Daoy (cell line): Measurements from ENCODE around the gene SHISA5. TPM values are rescaled to one million over a fixed set of nuclear protein-coding genes. Genes with fewer than 3 reads are reported as not detected.
A peak's percentile ranks its signal among the peaks of the same experiment; 100 is the strongest.
"Not testable (repeated sequence)": the region's sequence is repeated elsewhere in the genome, so short reads cannot be mapped to it uniquely, and the experiment has no call there.

Source experiments
- DNase-seq: peaks from one replicate; pipeline ENCODE4 v3.0.0-alpha.2; 2015; ENCODE audit warnings: low read depth
- total RNA-seq: library from RNA; depleted of rRNA; stranded (reverse); fragments of >200 nt; shearing (Covaris generic); gene quantifications from 2 replicates; pipeline ENCODE4 v1.2.3, GENCODE V29; 2014; rRNA removed

SHISA5 gene
- total RNA-seq, result 55.2 and 59.1 TPM in 2 replicates

GRCh38 chr3:48504051-48504946, at the start of gene SHISA5:
SHISA5 (minus strand) TSS chr3:48504174; CDS start chr3:48504094, 80 bp downstream.
- DNase-seq, result peak; percentile 62

- no peak for DNase-seq
Measured at GRCh38 chr3:48553361-48553760, 49.4 kb upstream of the SHISA5 start.

DNA sequence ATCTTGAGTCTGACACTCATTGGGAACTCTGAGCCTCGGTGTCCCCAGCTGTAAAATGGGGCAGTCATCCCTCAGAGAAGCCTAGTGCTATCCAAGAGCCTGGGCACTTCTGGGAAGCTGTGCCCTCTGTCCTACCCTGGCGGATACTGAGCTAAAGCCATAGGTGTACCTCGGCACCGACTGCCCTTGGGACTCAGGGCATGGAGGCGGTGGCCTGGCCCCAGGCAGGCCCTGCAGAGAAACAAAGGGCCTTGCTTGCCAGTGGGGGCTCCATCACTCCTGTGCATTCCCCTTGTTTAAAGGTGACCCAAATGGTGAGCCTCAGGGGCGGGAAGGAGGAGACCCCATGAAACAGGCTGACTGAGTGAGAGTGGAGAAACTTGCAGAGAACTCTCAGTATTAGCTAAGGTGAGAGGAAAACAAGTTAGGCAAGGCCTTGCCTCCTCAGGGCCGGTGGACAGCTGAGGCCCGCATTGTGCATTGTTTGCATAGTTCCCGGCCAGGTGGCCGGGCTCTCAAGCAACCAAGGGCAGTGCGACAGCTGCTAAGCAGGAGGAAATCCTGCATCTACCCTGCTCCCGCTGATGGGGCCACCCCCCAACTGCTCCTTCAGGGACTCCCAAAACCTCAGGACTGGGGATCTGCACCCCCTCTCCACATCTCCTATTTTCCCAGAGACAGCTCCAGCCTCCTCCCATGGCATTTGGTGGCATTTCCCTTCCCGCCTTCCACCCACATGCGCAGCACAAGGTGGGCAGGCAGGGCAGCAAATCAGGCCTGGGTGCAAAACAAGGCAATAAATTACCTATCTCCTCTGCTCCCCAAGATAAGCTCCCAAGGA, 48.4 kb upstream of the SHISA5 start:
- DNase-seq, result no peak

DNA sequence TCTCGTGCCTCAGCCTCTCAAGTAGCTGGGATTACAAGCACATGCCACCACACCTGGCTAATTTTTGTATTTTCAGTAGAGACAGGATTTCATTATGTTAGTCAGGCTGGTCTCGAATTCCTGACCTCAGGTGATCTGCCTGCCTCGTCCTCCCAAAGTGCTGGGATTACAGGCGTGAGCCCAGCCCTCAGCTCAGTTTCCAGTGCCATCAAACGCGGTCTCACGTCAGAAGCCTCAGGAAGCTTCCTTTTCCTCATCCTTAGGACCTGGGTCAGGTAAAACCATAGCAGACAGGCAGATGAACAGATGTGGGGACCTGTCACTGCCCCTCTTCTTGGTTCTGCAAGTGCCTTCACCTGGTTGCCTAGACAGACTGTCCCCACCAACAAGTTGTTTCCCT, 47.7 kb upstream of the SHISA5 start:
- not testable (repeated sequence) for DNase-seq

- DNase-seq, result peak; percentile 70
Measured at GRCh38 chr3:48548729-48549705, 45.0 kb upstream of the SHISA5 start.

- no peak for DNase-seq
Measured at GRCh38 chr3:48548126-48548525, 44.2 kb upstream of the SHISA5 start.

DNA sequence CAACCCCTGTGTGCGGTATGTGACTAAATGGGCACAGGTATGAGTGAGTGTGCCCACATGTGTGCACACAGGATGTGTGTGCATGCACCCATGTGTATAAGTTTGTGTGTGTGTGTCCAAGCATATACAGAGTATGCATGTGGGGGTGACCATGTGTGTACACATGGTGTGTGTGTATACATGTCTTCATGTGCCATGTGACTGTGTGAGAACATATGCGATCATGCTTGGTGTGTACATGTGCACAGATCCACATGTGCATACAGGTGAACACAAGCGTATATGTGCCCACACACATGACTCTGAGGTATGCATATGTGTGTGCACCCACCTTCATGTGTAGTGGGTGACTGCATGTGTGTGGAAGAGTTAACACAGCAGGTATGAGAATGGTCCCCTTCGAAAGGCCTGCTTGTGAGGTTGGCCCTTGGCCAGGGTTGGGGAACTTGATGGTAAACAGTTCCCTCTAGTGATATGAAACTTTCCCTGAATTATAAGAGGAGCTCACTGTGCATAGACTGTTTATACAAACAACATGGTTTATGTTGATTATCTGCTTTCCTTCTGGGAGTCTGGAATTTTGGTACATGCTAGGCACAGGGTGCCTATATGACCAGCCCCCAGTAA, 42.3 kb upstream of the SHISA5 start:
- no peak for DNase-seq

DNA sequence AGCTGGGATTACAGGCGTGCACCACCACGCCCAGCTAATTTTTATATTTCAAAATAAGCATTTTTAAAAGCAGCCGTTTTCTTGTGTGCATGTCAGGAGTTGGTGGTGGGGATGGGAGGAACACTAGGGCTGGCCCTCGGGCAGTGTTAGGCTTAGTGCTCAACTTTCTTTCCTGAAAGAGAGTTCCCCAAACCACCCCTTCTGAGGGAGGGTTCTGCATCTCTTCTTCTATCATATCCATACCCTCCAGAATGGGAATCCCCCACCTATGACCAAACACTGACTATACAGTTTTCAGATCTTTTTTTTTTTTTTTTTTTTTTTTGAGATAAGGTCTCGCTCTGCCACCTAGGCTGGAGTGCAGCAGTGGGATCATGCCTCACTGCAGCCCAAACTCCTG, 40.2 kb upstream of the SHISA5 start:
- DNase-seq, result no peak

DNA sequence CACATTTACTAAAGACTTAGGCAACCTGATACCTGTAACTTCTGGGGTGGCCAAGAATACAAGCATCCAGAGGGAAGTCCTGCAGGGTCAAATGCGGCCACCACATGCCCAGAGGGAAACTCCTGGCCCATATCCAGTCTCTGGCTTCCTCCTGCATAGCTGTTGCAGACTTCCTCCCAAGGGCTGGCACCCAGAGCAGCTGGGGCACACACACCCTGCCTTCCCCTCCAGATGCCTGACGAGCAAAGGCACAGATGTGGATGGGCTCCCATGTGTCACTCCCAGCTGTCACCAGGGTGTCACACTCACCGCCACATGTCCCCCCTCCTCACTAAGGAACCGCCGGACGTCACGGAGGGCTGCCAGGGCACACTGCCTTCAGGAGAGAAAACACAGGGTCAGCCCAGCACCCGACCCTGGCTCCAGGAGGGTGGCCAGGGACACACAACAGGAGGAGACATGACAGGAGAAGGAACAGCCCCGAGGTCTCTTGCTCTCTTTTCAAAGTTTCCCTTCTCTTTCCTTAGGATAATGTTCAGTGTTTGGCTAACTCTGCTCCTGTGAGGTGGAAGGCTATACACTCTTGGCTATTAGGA, 39.4 kb upstream of the SHISA5 start:
- DNase-seq, result no peak

- DNase-seq, result no peak
Measured at GRCh38 chr3:48538451-48538850, 34.5 kb upstream of the SHISA5 start.

GRCh38 chr3:48536785-48537184, 32.8 kb upstream of the SHISA5 start:
- no peak for DNase-seq

- no peak for DNase-seq
Measured at GRCh38 chr3:48536116-48536515, 32.1 kb upstream of the SHISA5 start.

GRCh38 chr3:48535578-48535977, 31.6 kb upstream of the SHISA5 start:
- no peak for DNase-seq

GRCh38 chr3:48532977-48533337, 29.0 kb upstream of the SHISA5 start:
- no peak for DNase-seq

GRCh38 chr3:48532271-48532976, 28.4 kb upstream of the SHISA5 start:
- no peak for DNase-seq

DNA sequence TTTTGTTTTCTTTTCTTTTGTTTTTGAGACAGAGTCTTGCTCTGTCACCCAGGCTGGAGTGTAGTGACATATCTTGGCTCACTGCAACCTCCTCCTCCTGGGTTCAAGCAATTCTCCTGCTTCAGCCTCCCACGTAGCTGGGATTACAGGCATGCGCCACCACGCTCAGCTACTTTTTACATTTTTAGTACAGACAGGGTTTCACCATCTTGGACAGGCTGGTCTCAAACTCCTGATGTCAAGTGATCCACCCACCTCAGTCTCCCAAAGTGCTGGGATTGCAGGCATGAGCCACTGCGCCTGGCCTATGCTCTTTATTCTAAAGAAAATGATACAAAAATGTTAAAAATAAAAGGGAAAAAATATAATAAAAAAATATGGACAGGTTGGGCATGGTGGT, 26.7 kb upstream of the SHISA5 start:
- DNase-seq, result not testable (repeated sequence)

DNA sequence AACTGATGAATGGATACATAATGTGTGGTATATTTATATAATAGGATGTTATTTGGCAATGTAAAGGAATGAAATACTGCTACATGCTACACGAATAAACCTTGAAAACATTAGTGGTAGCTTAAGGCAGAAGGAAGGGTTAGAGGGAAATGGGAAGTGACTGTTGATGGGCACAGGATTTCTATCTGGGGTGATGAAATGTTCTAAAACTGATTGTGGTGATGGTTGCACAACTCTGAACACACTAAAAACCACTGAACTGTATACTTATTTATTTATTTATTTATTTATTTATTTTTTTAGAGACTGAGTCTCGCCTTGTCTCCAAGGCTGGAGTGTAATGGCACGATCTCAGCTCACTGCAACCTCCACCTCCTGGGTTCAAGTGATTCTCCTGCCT, 24.8 kb upstream of the SHISA5 start:
- no peak for DNase-seq

GRCh38 chr3:48528048-48528447, 24.1 kb upstream of the SHISA5 start:
- DNase-seq, result no peak

DNA sequence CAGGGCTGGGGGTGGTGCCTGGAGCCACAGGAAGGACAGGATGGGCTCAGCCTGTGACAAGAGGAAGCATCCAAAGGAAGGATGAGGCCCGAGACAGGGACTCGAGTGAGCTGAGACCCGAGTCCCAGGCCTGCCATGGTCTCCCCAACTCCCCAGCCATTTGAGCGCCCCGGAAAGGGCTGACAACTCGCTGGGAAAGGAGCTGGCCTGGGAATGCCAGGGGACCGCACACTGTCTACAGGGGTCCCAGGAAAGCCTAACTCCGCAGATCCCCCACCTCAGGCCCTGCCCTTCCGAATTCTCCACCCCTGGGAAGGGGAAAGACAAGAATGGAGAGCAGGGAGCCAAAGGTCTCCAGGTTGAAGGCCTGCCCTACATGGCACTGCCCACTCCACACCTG, 21.0 kb upstream of the SHISA5 start:
- DNase-seq, result no peak

GRCh38 chr3:48521635-48522034, 17.7 kb upstream of the SHISA5 start:
- no peak for DNase-seq
